ENCODE measurements around the gene OTC.

DNA sequence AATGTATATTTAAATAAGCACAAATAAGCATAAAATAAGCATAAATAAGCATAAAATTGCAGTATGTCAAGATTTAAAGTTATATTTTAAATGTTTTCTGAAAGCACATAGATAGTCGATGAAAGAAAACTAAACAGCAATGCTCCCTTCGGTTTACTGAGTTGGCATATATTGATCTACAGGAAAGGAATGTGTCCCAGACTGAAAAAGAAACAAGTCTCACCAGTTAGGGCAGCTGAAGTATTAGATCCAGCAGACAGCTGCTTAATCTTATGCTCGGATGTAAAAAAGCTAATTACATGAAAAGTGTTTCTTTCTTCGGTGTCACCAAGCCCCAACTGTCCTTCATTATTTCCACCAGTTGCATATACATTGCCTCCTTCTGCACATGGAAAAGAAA is 33.8 kb upstream of the OTC start:
- TF ChIP-seq, protein P1, sequence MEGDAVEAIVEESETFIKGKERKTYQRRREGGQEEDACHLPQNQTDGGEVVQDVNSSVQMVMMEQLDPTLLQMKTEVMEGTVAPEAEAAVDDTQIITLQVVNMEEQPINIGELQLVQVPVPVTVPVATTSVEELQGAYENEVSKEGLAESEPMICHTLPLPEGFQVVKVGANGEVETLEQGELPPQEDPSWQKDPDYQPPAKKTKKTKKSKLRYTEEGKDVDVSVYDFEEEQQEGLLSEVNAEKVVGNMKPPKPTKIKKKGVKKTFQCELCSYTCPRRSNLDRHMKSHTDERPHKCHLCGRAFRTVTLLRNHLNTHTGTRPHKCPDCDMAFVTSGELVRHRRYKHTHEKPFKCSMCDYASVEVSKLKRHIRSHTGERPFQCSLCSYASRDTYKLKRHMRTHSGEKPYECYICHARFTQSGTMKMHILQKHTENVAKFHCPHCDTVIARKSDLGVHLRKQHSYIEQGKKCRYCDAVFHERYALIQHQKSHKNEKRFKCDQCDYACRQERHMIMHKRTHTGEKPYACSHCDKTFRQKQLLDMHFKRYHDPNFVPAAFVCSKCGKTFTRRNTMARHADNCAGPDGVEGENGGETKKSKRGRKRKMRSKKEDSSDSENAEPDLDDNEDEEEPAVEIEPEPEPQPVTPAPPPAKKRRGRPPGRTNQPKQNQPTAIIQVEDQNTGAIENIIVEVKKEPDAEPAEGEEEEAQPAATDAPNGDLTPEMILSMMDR (IDR thresholded peaks at IDR 0.05), result no peak
- TF ChIP-seq POLR2AphosphoS5 (IDR thresholded peaks at IDR 0.05; ENCODE audit: insufficient read depth in 1 of 2, low read depth in 1 of 2), result no peak

All from vagina (tissue), 2 donors.